Measurements from ENCODE around the gene RAB23.

Gene RAB23

GRCh38 chr6:57193177-57193576 lies 28.9 kb downstream of the RAB23 start:
- H3K36me3 ChIP-seq (ENCODE audit: control insufficient read depth in 2 of 2, insufficient read depth in 2 of 2, low read length in 2 of 2), result no peaks in the 10 kb centered on the region
- no peaks in the 10 kb centered on the region for H3K27me3 ChIP-seq (ENCODE audit: control insufficient read depth in 2 of 2, insufficient read depth in 2 of 2, low read length in 2 of 2)
- H3K27ac ChIP-seq (ENCODE audit: low read depth in 2 of 2, low read length in 2 of 2), result peak overlapping the region in 1 of 2 donors; percentile 25
- H3K4me1 ChIP-seq (ENCODE audit: control insufficient read depth in 2 of 2, insufficient read depth in 2 of 2, low read length in 2 of 2), result no peaks in the 10 kb centered on the region
- H3K9me3 ChIP-seq (ENCODE audit: control insufficient read depth in 2 of 2, low read length in 2 of 2), result no peaks in the 10 kb centered on the region
- no peak overlapping the region for H3K4me3 ChIP-seq (ENCODE audit: low read length in 2 of 2)
- no peak overlapping the region for H3K9ac ChIP-seq (ENCODE audit: low read depth in 1 of 2, low read length in 2 of 2)

GRCh38 chr6:57190140-57190539 lies 32.0 kb downstream of the RAB23 start:
- no peak overlapping the region for H3K4me3 ChIP-seq (ENCODE audit: low read length in 2 of 2)
- H3K4me1 ChIP-seq (ENCODE audit: control insufficient read depth in 2 of 2, insufficient read depth in 2 of 2, low read length in 2 of 2), result no peaks in the 10 kb centered on the region
- no peak overlapping the region for H3K27ac ChIP-seq (ENCODE audit: low read depth in 2 of 2, low read length in 2 of 2)
- H3K9me3 ChIP-seq (ENCODE audit: control insufficient read depth in 2 of 2, low read length in 2 of 2), result no peaks in the 10 kb centered on the region
- H3K9ac ChIP-seq (ENCODE audit: low read depth in 1 of 2, low read length in 2 of 2), result no peak overlapping the region
- no peaks in the 10 kb centered on the region for H3K36me3 ChIP-seq (ENCODE audit: control insufficient read depth in 2 of 2, insufficient read depth in 2 of 2, low read length in 2 of 2)
- no peaks in the 10 kb centered on the region for H3K27me3 ChIP-seq (ENCODE audit: control insufficient read depth in 2 of 2, insufficient read depth in 2 of 2, low read length in 2 of 2)

DNA sequence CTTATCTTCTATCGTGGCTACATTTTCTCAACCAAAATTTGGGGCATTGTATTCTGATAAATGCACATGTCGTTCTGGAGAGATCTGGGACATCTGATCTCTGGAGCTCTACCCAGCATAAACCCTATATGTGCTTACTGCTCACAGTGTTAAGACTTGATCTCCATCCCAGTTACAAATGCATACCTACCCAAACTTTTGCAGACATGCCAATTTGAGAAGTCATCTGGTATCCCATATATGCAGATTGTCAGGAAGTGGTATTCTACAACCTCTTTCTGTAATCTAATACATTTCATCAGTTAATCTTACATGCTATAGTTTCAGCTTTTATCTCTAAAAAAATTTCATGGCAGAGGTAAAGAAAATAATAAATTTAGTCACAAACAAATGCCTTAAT lies 38.8 kb downstream of the RAB23 start:
- Histone ChIP-seq H3K4me1 (ENCODE audit: control insufficient read depth in 2 of 2, insufficient read depth in 2 of 2, low read length in 2 of 2) (no peaks in the 10 kb centered on the region), H3K36me3 (ENCODE audit: control insufficient read depth in 2 of 2, insufficient read depth in 2 of 2, low read length in 2 of 2) (peaks cover 4 to 6% of the 10 kb centered on the region in 2 donors), H3K9ac (ENCODE audit: low read depth in 1 of 2, low read length in 2 of 2) (no peak overlapping the region), H3K27ac (ENCODE audit: low read depth in 2 of 2, low read length in 2 of 2) (no peak overlapping the region), H3K9me3 (ENCODE audit: control insufficient read depth in 2 of 2, low read length in 2 of 2) (no peaks in the 10 kb centered on the region), H3K27me3 (ENCODE audit: control insufficient read depth in 2 of 2, insufficient read depth in 2 of 2, low read length in 2 of 2) (no peaks in the 10 kb centered on the region), H3K4me3 (ENCODE audit: low read length in 2 of 2) (no peak overlapping the region)

- no peak overlapping the region for H3K27ac ChIP-seq (ENCODE audit: low read depth in 2 of 2, low read length in 2 of 2)
- H3K4me1 ChIP-seq (ENCODE audit: control insufficient read depth in 2 of 2, insufficient read depth in 2 of 2, low read length in 2 of 2), result no peaks in the 10 kb centered on the region
- H3K9me3 ChIP-seq (ENCODE audit: control insufficient read depth in 2 of 2, low read length in 2 of 2), result no peaks in the 10 kb centered on the region
- no peaks in the 10 kb centered on the region for H3K27me3 ChIP-seq (ENCODE audit: control insufficient read depth in 2 of 2, insufficient read depth in 2 of 2, low read length in 2 of 2)
- H3K9ac ChIP-seq (ENCODE audit: low read depth in 1 of 2, low read length in 2 of 2), result no peak overlapping the region
- H3K36me3 ChIP-seq (ENCODE audit: control insufficient read depth in 2 of 2, insufficient read depth in 2 of 2, low read length in 2 of 2), result peaks cover 4 to 6% of the 10 kb centered on the region in 2 donors
- H3K4me3 ChIP-seq (ENCODE audit: low read length in 2 of 2), result no peak overlapping the region
Measured at GRCh38 chr6:57182017-57182432, 40.1 kb downstream of the RAB23 start.

DNA sequence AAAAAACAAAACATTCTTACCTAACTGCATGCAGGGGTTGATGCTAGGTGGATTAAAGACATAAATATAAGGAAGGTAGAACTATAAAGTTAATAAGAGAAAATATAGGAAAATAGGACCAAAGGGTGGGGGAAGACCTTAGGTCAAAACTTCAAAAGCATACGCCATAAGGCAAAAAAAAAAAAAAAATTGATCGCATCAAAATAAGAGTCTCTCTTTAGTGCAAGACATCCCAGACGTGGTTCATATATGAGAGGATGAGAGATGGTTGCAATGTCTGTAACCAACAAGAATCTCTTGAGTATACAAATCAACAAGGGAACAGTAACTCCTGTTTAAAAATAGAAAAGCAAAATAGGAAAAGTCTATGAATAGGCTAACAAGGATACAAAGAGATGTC lies 41.5 kb downstream of the RAB23 start:
- H3K27ac ChIP-seq (ENCODE audit: low read depth in 2 of 2, low read length in 2 of 2), result no peak overlapping the region
- H3K4me3 ChIP-seq (ENCODE audit: low read length in 2 of 2), result no peak overlapping the region
- no peaks in the 10 kb centered on the region for H3K4me1 ChIP-seq (ENCODE audit: control insufficient read depth in 2 of 2, insufficient read depth in 2 of 2, low read length in 2 of 2)
- no peak overlapping the region for H3K9ac ChIP-seq (ENCODE audit: low read depth in 1 of 2, low read length in 2 of 2)
- H3K9me3 ChIP-seq (ENCODE audit: control insufficient read depth in 2 of 2, low read length in 2 of 2), result no peaks in the 10 kb centered on the region
- no peaks in the 10 kb centered on the region for H3K27me3 ChIP-seq (ENCODE audit: control insufficient read depth in 2 of 2, insufficient read depth in 2 of 2, low read length in 2 of 2)
- H3K36me3 ChIP-seq (ENCODE audit: control insufficient read depth in 2 of 2, insufficient read depth in 2 of 2, low read length in 2 of 2), result peaks cover 4 to 6% of the 10 kb centered on the region in 2 donors

DNA sequence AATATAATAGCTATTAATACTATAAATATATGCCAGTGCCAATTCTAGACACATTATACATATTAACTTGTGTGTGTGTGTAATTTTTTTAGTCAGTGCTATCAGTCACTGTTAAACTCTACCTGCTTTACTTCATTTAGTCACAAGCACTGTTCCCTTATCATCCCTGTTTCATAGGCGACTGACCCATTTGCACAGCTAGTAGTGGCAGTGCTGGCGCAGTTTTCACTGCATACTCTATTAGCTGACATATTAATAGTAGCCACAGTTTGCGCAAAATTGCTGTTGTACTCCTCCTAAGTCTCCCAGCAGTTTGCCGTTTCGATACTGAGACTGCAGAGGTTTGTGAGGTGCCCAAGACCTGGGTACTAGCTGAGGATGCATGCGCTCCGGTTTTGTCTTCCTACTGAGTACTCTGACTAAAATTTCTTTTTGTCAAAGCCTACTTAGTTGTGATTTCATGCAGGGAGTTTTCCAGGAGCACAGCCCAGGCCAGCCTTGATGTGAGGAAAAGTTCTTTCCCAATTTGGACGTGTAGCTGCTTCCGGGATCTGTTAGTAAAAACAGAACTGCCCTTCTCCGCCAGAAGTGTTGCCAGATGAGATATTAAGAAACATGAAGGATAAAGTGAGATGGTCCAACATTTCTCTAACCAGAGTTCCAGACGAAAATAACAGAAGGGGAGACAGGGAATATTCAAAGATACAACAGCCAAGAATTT lies 44.4 kb downstream of the RAB23 start:
- Histone ChIP-seq H3K36me3 (ENCODE audit: control insufficient read depth in 2 of 2, insufficient read depth in 2 of 2, low read length in 2 of 2) (no peaks in the 10 kb centered on the region), H3K9ac (ENCODE audit: low read depth in 1 of 2, low read length in 2 of 2) (peak overlapping the region in 1 of 2 donors; percentile 3), H3K27me3 (ENCODE audit: control insufficient read depth in 2 of 2, insufficient read depth in 2 of 2, low read length in 2 of 2) (peaks cover 0 to 5% of the 10 kb centered on the region in 2 donors), H3K27ac (ENCODE audit: low read depth in 2 of 2, low read length in 2 of 2) (peak overlapping the region; percentile 46 to 56), H3K9me3 (ENCODE audit: control insufficient read depth in 2 of 2, low read length in 2 of 2) (no peaks in the 10 kb centered on the region), H3K4me3 (ENCODE audit: low read length in 2 of 2) (no peak overlapping the region), H3K4me1 (ENCODE audit: control insufficient read depth in 2 of 2, insufficient read depth in 2 of 2, low read length in 2 of 2) (peaks cover 7 to 11% of the 10 kb centered on the region in 2 donors)

GRCh38 chr6:57174511-57174907 lies 47.6 kb downstream of the RAB23 start:
- peaks cover 0 to 5% of the 10 kb centered on the region in 2 donors for H3K36me3 ChIP-seq (ENCODE audit: control insufficient read depth in 2 of 2, insufficient read depth in 2 of 2, low read length in 2 of 2)
- no peak overlapping the region for H3K27ac ChIP-seq (ENCODE audit: low read depth in 2 of 2, low read length in 2 of 2)
- H3K9me3 ChIP-seq (ENCODE audit: control insufficient read depth in 2 of 2, low read length in 2 of 2), result no peaks in the 10 kb centered on the region
- peaks cover 0 to 5% of the 10 kb centered on the region in 2 donors for H3K27me3 ChIP-seq (ENCODE audit: control insufficient read depth in 2 of 2, insufficient read depth in 2 of 2, low read length in 2 of 2)
- H3K9ac ChIP-seq (ENCODE audit: low read depth in 1 of 2, low read length in 2 of 2), result no peak overlapping the region
- H3K4me3 ChIP-seq (ENCODE audit: low read length in 2 of 2), result peak overlapping the region in 1 of 2 donors; percentile 71
- peaks cover 7 to 16% of the 10 kb centered on the region in 2 donors for H3K4me1 ChIP-seq (ENCODE audit: control insufficient read depth in 2 of 2, insufficient read depth in 2 of 2, low read length in 2 of 2)

DNA sequence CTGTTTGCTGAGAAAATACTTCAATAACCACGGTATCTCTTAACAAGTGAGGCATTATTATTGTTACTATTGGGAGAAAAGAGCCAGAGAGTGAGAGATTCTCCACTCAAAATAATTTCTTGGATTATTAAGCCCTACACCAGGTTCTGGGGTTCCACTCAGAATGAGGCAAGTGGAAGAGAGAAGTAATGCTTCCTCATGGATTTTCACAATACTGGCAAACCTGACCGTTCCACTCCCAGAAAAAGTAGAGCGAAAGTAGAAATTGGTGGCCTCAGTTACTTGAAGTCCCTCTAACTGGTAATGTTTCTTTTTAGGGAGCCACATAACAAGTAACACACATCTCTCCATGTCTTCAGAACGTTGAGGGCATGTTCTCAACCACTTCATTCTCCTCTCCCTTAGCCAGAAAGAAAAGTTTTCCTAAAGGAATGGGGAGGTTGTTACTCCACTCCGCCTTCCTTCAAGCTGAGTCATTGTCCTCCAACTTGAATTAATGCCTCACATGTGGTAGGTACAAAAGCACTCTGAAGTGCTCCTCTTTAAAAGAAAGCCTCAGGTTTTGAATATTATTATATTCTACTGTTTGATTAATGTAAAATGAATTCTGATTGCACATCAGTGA lies 48.1 kb downstream of the RAB23 start:
- Histone ChIP-seq H3K27ac (ENCODE audit: low read depth in 2 of 2, low read length in 2 of 2) (peak overlapping the region; percentile 17 to 53), H3K27me3 (ENCODE audit: control insufficient read depth in 2 of 2, insufficient read depth in 2 of 2, low read length in 2 of 2) (peaks cover 0 to 5% of the 10 kb centered on the region in 2 donors), H3K9ac (ENCODE audit: low read depth in 1 of 2, low read length in 2 of 2) (peak overlapping the region in 1 of 2 donors; percentile 74), H3K36me3 (ENCODE audit: control insufficient read depth in 2 of 2, insufficient read depth in 2 of 2, low read length in 2 of 2) (peaks cover 0 to 5% of the 10 kb centered on the region in 2 donors), H3K4me1 (ENCODE audit: control insufficient read depth in 2 of 2, insufficient read depth in 2 of 2, low read length in 2 of 2) (peaks cover 7 to 16% of the 10 kb centered on the region in 2 donors), H3K4me3 (ENCODE audit: low read length in 2 of 2) (peak overlapping the region; percentile 68 to 71), H3K9me3 (ENCODE audit: control insufficient read depth in 2 of 2, low read length in 2 of 2) (no peaks in the 10 kb centered on the region)

GRCh38 chr6:57173056-57173885 lies 48.8 kb downstream of the RAB23 start:
- peaks cover 7 to 16% of the 10 kb centered on the region in 2 donors for H3K4me1 ChIP-seq (ENCODE audit: control insufficient read depth in 2 of 2, insufficient read depth in 2 of 2, low read length in 2 of 2)
- H3K4me3 ChIP-seq (ENCODE audit: low read length in 2 of 2), result peak overlapping the region; percentile 68 to 71
- H3K27me3 ChIP-seq (ENCODE audit: control insufficient read depth in 2 of 2, insufficient read depth in 2 of 2, low read length in 2 of 2), result peaks cover 0 to 5% of the 10 kb centered on the region in 2 donors
- H3K27ac ChIP-seq (ENCODE audit: low read depth in 2 of 2, low read length in 2 of 2), result peak overlapping the region; percentile 63 to 89
- H3K9me3 ChIP-seq (ENCODE audit: control insufficient read depth in 2 of 2, low read length in 2 of 2), result no peaks in the 10 kb centered on the region
- H3K9ac ChIP-seq (ENCODE audit: low read depth in 1 of 2, low read length in 2 of 2), result peak overlapping the region; percentile 73 to 74
- H3K36me3 ChIP-seq (ENCODE audit: control insufficient read depth in 2 of 2, insufficient read depth in 2 of 2, low read length in 2 of 2), result peaks cover 0 to 5% of the 10 kb centered on the region in 2 donors
